Loucy (cell line): Measurements from ENCODE around the gene CCDC102B.
A peak's percentile ranks its signal among the peaks of the same experiment; 100 is the strongest.

ENCODE experiments used
- H2AFZ ChIP-seq: fragments of 200-600 bp; sonication (generic); 2 replicates; pipeline ENCODE4 v1.6.0; 2016; ENCODE audit warnings: antibody characterized with exemption, mild to moderate bottlenecking, low read length, moderate library complexity
- H3F3A ChIP-seq: fragments of 200-600 bp; 2 replicates; pipeline ENCODE4 v1.6.0; 2016; ENCODE audit warnings: antibody characterized with exemption, low read depth, mild to moderate bottlenecking
- H3K27me3 ChIP-seq: fragments of 200-600 bp; sonication (generic); 2 replicates; pipeline ENCODE4 v1.6.1; 2014; ENCODE audit warnings: low read length, mild to moderate bottlenecking; ENCODE audit not compliant: insufficient read depth, poor library complexity, severe bottlenecking
- H3K36me3 ChIP-seq: fragments of 200-600 bp; sonication (generic); 2 replicates; pipeline ENCODE4 v1.6.1; 2016; ENCODE audit warnings: low read length; ENCODE audit not compliant: insufficient read depth
- H3K4me1 ChIP-seq: fragments of 200-600 bp; sonication (generic); 2 replicates; pipeline ENCODE4 v1.5.1; 2014; ENCODE audit warnings: low read length, mild to moderate bottlenecking; ENCODE audit not compliant: insufficient read depth, poor library complexity, severe bottlenecking
- H3K4me2 ChIP-seq: fragments of 200-600 bp; sonication (generic); 2 replicates; pipeline ENCODE4 v1.6.0; 2014; ENCODE audit warnings: antibody characterized with exemption, low read length, low read depth, mild to moderate bottlenecking; ENCODE audit not compliant: poor library complexity, severe bottlenecking
- H3K4me3 ChIP-seq: fragments of 200-600 bp; sonication (generic); 2 replicates; pipeline ENCODE4 v1.5.1; 2014; ENCODE audit warnings: low read length, mild to moderate bottlenecking, mixed read lengths; ENCODE audit not compliant: poor library complexity, severe bottlenecking
- H3K79me2 ChIP-seq: fragments of 200-600 bp; sonication (generic); 2 replicates; pipeline ENCODE4 v1.6.1; 2014; ENCODE audit warnings: low read length; ENCODE audit not compliant: insufficient read depth
- H3K9ac ChIP-seq: fragments of 200-600 bp; sonication (generic); 2 replicates; pipeline ENCODE4 v1.6.0; 2014; ENCODE audit warnings: mild to moderate bottlenecking, low read depth, low read length, moderate library complexity; ENCODE audit not compliant: poor library complexity, severe bottlenecking
- H3K9me2 ChIP-seq: fragments of 200-600 bp; sonication (generic); replicated peaks from 2 replicates; pipeline ENCODE4 v1.6.1; 2016; ENCODE audit warnings: low read depth, low read length, mixed read lengths
- H3K9me3 ChIP-seq: fragments of 200-600 bp; sonication (generic); 2 replicates; pipeline ENCODE4 v1.6.1; 2014; ENCODE audit warnings: mild to moderate bottlenecking, antibody characterized with exemption, low read length, low read depth; ENCODE audit not compliant: insufficient read depth
- H4K20me1 ChIP-seq: fragments of 200-600 bp; sonication (generic); 2 replicates; pipeline ENCODE4 v1.6.0; 2014; ENCODE audit warnings: antibody characterized with exemption, low read length, mild to moderate bottlenecking; ENCODE audit not compliant: insufficient read depth, poor library complexity, severe bottlenecking
- CTCF ChIP-seq: fragments of 200-600 bp; sonication (generic); conservative IDR thresholded peaks from 2 replicates; pipeline ENCODE4 v1.5.1; 2014; ENCODE audit warnings: mild to moderate bottlenecking, antibody characterized with exemption, low read length
- EZH2phosphoT487 ChIP-seq: fragments of 200-600 bp; IDR thresholded peaks from 2 replicates; pipeline ENCODE4 v1.6.1; 2018; ENCODE audit warnings: antibody characterized with exemption, mild to moderate bottlenecking, moderate library complexity, borderline replicate concordance

CCDC102B gene

GRCh38 chr18:68842951-68843350, 45.1 kb downstream of the CCDC102B start:
- no peaks in the 10 kb centered on the region for H3K9me2 ChIP-seq
- no peak overlapping the region for H3K4me2 ChIP-seq
- no peak overlapping the region for H3K4me3 ChIP-seq
- TF ChIP-seq CTCF (no peak), EZH2phosphoT487 (no peak)
- H3F3A ChIP-seq, result no peaks in the 10 kb centered on the region
- H2AFZ ChIP-seq, result no peak overlapping the region
- no peaks in the 10 kb centered on the region for H4K20me1 ChIP-seq
- no peaks in the 10 kb centered on the region for H3K9me3 ChIP-seq
- H3K79me2 ChIP-seq, result no peaks in the 10 kb centered on the region
- no peaks in the 10 kb centered on the region for H3K27me3 ChIP-seq
- no peak overlapping the region for H3K9ac ChIP-seq
- no peaks in the 10 kb centered on the region for H3K4me1 ChIP-seq
- H3K36me3 ChIP-seq, result no peaks in the 10 kb centered on the region

- peak; percentile 41 for TF ChIP-seq CTCF
- TF ChIP-seq EZH2phosphoT487, result no peak
- Histone ChIP-seq H3K27me3 (no peaks in the 10 kb centered on the region), H3K79me2 (no peaks in the 10 kb centered on the region), H3K9ac (no peak overlapping the region), H3K36me3 (no peaks in the 10 kb centered on the region), H2AFZ (no peak overlapping the region), H4K20me1 (no peaks in the 10 kb centered on the region), H3K4me3 (no peak overlapping the region), H3K9me2 (no peaks in the 10 kb centered on the region), H3F3A (no peaks in the 10 kb centered on the region), H3K4me2 (no peak overlapping the region), H3K4me1 (no peaks in the 10 kb centered on the region), H3K9me3 (no peaks in the 10 kb centered on the region)
Measured at GRCh38 chr18:68843473-68844089, 45.7 kb downstream of the CCDC102B start.

- peak; percentile 91 for TF ChIP-seq CTCF
- no peak for TF ChIP-seq EZH2phosphoT487
- no peaks in the 10 kb centered on the region for H3K27me3 ChIP-seq
- no peaks in the 10 kb centered on the region for H3K9me3 ChIP-seq
Measured at GRCh38 chr18:68847219-68847837, 49.4 kb downstream of the CCDC102B start.

More at GRCh38 chr18:68847219-68847837, 49.4 kb downstream of the CCDC102B start:
- Histone ChIP-seq H3K79me2 (no peaks in the 10 kb centered on the region), H3K36me3 (no peaks in the 10 kb centered on the region), H4K20me1 (no peaks in the 10 kb centered on the region), H3K4me3 (no peak overlapping the region), H3K4me2 (no peak overlapping the region), H3F3A (no peaks in the 10 kb centered on the region), H2AFZ (no peak overlapping the region), H3K4me1 (no peaks in the 10 kb centered on the region), H3K9me2 (no peaks in the 10 kb centered on the region), H3K9ac (no peak overlapping the region)
